Middle frontal gyrus (tissue), 1 donor: ENCODE data around the gene MRPL9.
"Not testable (repeated sequence)": the region's sequence is repeated elsewhere in the genome, so short reads cannot be mapped to it uniquely, and the experiment has no call there.

Experiments
- DNase-seq: peaks from one replicate; pipeline ENCODE4 v3.0.0-alpha.2; 2015; ENCODE audit warnings: low spot score; ENCODE audit errors: extremely low spot score

MRPL9 gene

DNA sequence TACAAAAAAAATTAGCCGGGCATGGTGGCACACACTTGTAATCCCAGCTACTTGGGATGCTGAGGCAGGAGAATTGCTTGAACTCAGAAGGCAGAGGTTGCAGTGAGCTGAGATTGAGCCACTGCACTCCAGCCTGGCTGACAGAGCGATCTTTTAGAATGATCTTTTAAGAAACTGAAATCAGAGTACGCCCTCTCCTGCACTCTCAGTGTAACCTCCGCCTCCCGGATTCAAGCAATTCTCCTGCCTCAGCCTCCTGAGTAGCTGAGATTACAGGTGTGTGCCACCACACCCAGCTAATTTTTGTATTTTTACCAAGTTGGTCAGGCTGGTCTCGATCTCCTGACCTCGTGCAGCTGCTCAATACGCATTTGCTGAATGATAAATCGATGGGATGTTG, 29.3 kb downstream of the MRPL9 start:
- not testable (repeated sequence) for DNase-seq

GRCh38 chr1:151733126-151733525, 30.2 kb downstream of the MRPL9 start:
- DNase-seq, result no peak

DNA sequence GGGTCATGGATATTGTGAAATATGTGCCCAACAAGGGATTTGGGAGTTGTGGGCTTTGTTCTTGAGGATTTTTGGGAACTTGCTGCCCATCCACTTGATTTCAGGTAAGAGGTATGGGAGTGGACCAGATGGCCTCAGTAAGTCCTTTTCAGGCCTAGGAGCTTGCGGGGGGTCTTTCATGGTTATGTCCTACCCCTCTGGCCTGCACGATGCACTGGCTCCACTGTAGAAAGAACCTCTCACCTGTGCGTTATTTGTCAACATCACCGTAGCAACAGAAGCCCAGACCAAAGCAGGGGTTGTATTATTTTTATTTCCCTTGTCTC, 33.4 kb downstream of the MRPL9 start:
- no peak for DNase-seq

DNA sequence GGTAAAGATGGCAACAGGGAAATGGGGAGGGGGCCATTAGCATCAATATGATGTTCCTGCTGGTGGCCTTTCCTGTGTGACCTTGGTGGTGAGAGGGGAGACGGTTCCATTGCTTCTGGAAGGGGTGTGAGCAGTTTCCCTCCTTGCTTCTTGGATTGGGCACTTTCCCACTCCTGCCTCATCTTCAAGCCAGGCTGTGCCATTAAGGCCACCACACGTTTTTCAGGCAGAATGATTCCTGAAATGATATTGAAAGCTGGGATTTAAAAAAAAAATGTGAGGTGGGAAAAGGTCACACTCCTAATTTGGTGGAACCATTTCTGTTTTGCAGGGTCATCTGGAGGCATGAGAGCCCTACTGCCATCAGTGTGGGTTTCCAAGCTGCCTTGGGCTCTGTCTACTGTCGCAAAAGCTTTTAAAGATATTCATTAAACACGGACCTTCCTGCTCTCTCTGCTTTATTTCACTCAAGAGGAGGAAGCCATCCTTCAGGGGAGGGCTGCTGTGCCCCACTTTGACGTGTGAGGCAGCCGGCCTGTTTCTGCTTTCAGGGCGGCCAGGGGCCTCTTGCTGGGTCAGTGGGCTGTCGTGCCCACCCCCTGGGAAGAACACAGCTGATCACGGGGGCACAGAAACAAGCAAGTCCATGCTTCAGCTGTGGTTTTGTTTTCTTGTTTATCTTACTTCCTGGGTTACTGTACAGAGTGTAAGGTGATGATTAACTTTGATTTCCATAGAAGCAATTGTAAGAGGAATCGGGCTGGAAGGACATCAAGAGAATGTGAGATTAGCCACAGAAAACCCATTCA, 33.9 kb downstream of the MRPL9 start:
- no peak for DNase-seq

DNA sequence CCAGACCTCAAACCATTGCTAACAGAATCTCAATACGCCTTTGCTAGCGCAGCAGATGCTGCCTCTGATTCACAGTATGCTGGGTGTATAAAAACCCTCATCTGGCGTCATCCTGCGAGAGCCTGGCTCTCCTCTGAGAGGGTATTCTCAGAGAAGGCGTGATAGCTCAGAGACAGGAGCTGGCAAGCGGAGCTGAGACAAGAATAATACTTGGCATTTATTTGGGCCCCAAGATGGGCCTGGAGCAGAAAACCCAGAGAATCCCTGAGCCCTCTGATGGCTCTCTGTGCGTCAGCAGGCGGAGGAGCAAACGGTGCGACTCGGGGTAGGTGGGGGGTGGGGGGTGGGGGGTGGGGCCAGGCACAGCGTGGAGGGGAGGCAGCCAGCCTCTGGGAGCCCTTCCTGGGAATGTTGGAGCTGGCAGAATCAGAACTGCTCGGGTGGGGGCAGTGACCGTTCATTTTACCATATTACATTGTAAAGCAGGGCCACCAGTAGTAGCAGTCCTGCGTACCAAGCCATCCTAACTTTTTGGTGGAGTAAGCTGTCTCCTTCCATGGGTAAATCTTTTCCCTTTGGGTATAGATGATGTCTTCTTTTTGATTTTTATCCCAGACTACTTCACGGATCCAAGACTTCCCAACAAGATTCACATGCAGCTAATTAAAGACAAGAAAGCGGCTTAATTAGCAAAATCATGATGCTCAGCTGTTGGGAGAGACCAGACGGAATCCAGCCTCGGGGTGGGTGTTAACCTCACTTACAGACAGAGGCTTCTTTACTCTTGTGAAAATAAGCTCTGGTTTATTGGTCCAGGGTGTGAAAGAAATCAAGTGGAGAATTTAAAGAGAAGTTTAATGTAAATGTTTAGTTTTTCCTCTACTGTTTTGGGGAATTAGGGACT, 34.9 kb downstream of the MRPL9 start:
- peak; percentile 65 for DNase-seq

- no peak for DNase-seq
These were observed 39.4 kb downstream of the MRPL9 start for GRCh38 chr1:151723726-151724370.

- DNase-seq, result no peak
These were observed 41.3 kb downstream of the MRPL9 start for GRCh38 chr1:151721788-151722510.

DNA sequence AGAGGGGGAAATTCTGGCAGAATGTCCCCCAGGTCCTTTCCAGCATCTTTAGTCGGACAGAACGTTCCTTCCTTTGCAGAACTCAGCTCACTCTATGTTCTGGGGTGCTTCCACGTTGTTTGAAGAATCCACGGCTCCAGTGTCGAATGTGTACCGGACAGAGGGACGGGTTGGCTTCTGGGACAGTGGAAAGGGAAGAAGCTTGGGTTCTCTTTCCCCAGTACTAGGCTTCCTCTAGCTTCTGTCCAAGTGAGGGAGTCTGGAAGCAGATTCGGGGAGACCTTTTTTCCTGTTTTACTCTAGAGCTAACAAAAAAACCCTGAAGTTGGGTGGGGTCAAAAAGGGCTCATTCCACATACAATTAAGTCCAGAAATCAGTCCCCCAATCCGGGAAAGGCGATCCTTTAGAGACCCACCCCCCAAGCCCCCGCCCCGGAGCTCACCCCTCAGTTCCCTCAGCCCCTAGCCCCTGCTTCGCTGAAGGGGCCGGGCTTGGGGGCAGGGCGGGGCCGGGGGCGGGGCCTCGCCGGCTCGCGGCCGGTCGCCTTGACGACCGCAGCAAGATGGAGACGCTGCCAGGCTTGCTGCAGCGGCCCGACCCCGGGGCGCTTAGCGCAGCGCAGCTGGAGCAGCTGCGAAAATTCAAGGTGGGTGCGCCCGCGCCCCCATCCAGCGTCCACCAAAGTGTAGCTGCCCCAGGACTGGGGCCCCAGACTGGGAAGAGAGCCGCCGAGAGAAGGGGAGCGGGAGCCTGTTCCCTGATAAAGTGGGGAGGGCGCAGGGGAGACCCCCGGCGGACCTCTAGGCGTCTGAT, 42.1 kb downstream of the MRPL9 start, which contains the start of gene RIIAD1:
Gene RIIAD1 (plus strand): TSS at position 549 of the 814 bp plus-strand sequence. CDS start 15 bp downstream, at position 564.
- no peak for DNase-seq

GRCh38 chr1:151720554-151720953, 42.7 kb downstream of the MRPL9 start:
- no peak for DNase-seq

- no peak for DNase-seq
These were observed 43.2 kb downstream of the MRPL9 start for GRCh38 chr1:151720125-151720524.

- no peak for DNase-seq
These were observed 44.6 kb downstream of the MRPL9 start for GRCh38 chr1:151718666-151719065.

GRCh38 chr1:151718011-151718431, 45.3 kb downstream of the MRPL9 start:
- no peak for DNase-seq

DNA sequence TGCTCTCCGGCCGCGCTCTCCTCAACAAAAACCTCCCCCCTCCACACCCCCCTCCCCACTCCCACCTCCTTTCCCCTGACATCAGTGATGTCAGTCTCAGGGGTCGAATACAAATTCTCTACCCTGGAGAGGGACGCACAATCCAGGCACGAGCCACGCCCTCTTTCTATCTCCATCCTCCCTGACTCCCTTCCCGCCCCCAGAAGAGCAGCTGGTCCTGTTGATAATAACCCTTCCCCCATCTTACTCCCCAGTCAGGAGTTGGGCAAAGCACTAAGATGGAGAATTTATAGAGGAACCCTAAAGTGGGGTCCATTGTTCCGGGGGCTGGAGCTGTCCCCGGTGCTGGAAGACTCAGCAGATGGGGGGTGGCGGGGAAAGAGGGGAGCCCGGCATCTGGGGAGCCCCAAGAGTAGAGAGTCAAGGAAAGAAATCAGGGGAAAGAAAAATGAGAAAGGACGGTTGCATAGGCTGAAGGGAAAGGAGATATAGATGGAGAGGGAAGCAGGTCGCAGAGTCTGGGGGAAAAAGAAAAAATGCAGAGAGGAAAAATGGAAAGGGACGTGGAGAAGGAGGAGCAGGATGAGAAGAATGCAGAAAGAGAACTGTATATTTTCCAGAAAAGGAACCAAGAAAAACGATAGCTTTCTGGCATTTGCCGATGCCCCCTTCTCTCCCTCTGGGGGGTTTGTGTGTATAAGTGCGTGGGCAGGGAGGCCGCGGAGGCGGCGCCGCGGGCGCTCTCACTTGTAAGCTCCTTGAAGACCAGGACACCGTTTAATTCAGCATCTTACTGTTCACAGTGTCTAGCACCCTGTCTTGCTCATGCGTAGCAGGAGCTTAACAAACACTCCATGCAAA, 46.3 kb downstream of the MRPL9 start, which contains the start of gene CELF3:
Gene CELF3 (minus strand): TSS at position 33 of the 861 bp plus-strand sequence. CDS start 783 bp downstream, outside the sequence.
- DNase-seq, result peak; percentile 61

DNA sequence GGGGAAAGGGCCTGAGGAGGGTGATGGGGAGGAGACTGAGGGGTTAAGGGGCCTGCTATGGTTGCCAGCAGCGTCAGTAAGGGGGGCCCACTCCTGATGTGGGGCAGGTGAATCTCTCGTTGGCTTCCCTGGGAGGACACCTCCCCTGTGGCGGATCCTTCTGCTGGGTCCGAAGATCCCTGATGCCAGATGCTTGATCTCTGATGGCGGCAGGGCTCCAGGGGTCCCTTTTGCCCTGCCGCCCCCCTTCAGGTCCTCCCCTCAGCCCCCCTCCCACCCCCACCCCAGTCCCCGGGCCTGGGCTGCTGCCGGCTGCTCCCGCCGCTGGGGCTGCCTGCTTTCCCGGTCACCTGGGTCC, 46.9 kb downstream of the MRPL9 start:
- no peak for DNase-seq

- DNase-seq, result no peak
These were observed 47.4 kb downstream of the MRPL9 start for GRCh38 chr1:151715726-151716404.

DNA sequence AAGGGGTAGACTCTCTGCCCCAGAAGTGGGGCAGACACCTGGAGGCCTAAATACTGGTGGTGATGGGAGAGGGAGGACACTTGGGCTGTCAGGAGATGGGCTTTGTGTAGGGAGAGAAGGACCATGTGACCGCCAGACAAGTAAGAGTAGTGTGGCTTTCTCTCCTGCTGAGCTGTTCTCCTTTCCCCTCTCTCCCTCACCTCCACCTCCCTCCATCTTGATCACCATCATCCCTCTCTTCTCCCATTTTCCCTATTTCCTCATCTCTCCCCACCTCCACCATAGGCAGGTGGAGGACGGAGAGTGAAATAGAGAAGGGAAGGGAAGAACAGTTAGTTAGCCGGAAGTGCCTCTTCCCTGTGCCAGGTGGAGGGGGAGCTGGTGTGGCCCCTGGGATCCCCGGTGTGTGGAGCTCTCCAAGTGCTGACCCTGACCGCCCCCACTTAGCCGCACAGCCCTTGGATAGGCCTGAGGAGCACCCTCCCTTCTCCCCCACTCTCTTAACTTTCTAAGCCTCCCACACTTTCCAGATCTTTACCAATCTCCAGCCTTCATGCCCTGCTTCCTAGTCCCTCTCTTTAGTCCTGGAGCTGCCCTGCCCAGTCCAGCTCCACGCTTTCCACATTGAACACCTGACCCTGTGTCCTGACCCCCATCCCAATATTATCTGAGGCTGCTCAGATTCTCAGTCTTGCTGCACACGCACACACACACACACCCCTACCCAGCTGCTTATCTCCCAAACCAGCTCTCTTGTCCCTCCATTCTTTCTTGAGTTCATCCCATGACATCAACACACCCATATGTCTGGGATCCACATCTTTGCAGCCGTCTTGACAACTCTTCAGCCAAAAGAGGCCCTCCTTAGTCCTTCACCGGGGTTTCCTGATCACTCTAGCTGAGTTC, 48.2 kb downstream of the MRPL9 start:
- DNase-seq, result no peak

DNA sequence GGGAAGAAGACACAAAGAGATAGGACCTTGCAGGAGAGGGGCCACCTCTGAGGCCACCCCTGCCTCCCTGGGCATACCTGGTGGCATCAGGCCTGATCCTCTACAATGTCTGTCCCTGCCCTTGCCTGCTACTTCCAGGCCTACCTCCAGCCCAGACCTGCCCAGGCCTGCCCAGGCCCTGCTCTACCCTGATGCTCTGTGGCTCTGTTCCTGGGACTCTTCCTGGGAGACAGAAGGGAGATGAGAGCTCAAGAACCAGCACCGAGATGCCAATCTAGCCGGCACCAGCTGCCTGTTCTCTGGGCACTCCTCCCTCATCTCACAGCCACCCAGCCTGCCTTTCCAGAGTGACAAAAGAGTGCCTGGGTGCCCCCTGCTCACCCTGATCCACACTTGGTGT, 49.4 kb downstream of the MRPL9 start:
- DNase-seq, result no peak

GRCh38 chr1:151713044-151713443, 50.3 kb downstream of the MRPL9 start:
- no peak for DNase-seq
